WTC11 (cell line): ENCODE data around the gene FHIP1B. TPM values are rescaled to one million over a fixed set of nuclear protein-coding genes. Genes with fewer than 3 reads are reported as not detected.

Experiments used
- ATAC-seq: fragments of 200-7000 bp; cut with Tn5 transposase; 2 replicates; pipeline ENCODE4 v1.10.0; 2021; ENCODE audit warnings: mild to moderate bottlenecking, moderate library complexity
- CTCF ChIA-PET: fragments of 300-600 bp; sonication (Branson Sonifier 250); formaldehyde crosslinking; loops from one replicate; lab custom pipeline; 2021; ENCODE audit warnings: antibody characterized with exemption; lab: Charles Lee
- POLR2A ChIA-PET: fragments of 350-600 bp; sonication (Branson Sonifier 250); formaldehyde crosslinking; loops from one replicate; lab custom pipeline; 2021; ENCODE audit warnings: antibody characterized with exemption; lab: Charles Lee
- DNase-seq: peaks from one replicate; pipeline ENCODE4 v3.0.0; 2021; ENCODE audit warnings: low spot score
- H3K27ac Mint-ChIP-seq: 2 replicates; pipeline ENCODE4 v1.8.0; 2021; ENCODE audit warnings: mixed read lengths
- H3K27me3 Mint-ChIP-seq: 2 replicates; pipeline ENCODE4 v1.8.0; 2021; ENCODE audit warnings: low read depth, mild to moderate bottlenecking, moderate library complexity, mixed read lengths
- H3K36me3 Mint-ChIP-seq: 2 replicates; pipeline ENCODE4 v1.8.0; 2021; ENCODE audit warnings: mixed read lengths
- H3K4me1 Mint-ChIP-seq: 2 replicates; pipeline ENCODE4 v1.8.0; 2022; ENCODE audit warnings: mixed read lengths
- H3K4me3 Mint-ChIP-seq: 2 replicates; pipeline ENCODE4 v1.8.0; 2021; ENCODE audit warnings: mild to moderate bottlenecking, moderate library complexity, mixed read lengths
- H3K9me3 Mint-ChIP-seq: 2 replicates; pipeline ENCODE4 v1.8.0; 2021; ENCODE audit warnings: mixed read lengths
- ATF3 ChIP-seq: sonication (generic); formaldehyde crosslinking; conservative IDR thresholded peaks from 2 replicates; pipeline ENCODE4 v1.8.1; 2022; ENCODE audit warnings: mild to moderate bottlenecking, missing genetic modification reagents
- CBFB ChIP-seq: sonication (generic); formaldehyde crosslinking; IDR thresholded peaks from 2 replicates; pipeline ENCODE4 v1.8.1; 2022; ENCODE audit warnings: mild to moderate bottlenecking, low read depth, missing genetic modification reagents
- CDX4 ChIP-seq: fragments of 250-450 bp; sonication (Bioruptor Pico); IDR thresholded peaks from 2 replicates; pipeline ENCODE4 v1.9.0; 2021; ENCODE audit warnings: moderate library complexity, mild to moderate bottlenecking, inconsistent platforms, borderline replicate concordance
- EMX1 ChIP-seq: fragments of 250-450 bp; sonication (Bioruptor Pico); IDR thresholded peaks from 2 replicates; pipeline ENCODE4 v1.8.0; 2021; ENCODE audit warnings: mild to moderate bottlenecking
- ERG ChIP-seq: fragments of 250-450 bp; sonication (Bioruptor Pico); IDR thresholded peaks from 2 replicates; pipeline ENCODE4 v1.8.0; 2021; ENCODE audit warnings: mild to moderate bottlenecking
- ETV6 ChIP-seq: sonication (generic); formaldehyde crosslinking; IDR thresholded peaks from 2 replicates; pipeline ENCODE4 v1.8.1; 2022; ENCODE audit warnings: mild to moderate bottlenecking, missing genetic modification reagents
- FOXP1 ChIP-seq: sonication (generic); formaldehyde crosslinking; IDR thresholded peaks from 2 replicates; pipeline ENCODE4 v1.8.0; 2022; ENCODE audit warnings: missing genetic modification reagents, mild to moderate bottlenecking, moderate library complexity, borderline replicate concordance
- JAZF1 ChIP-seq: fragments of 250-450 bp; sonication (Bioruptor Pico); IDR thresholded peaks from 2 replicates; pipeline ENCODE4 v1.9.0; 2021; ENCODE audit warnings: moderate library complexity, mild to moderate bottlenecking, inconsistent platforms
- MXD4 ChIP-seq: fragments of 250-450 bp; sonication (Bioruptor Pico); IDR thresholded peaks from 2 replicates; pipeline ENCODE4 v1.8.0; 2021; ENCODE audit warnings: mild to moderate bottlenecking, moderate library complexity, borderline replicate concordance
- NFYB ChIP-seq: sonication (generic); formaldehyde crosslinking; conservative IDR thresholded peaks from 2 replicates; pipeline ENCODE4 v1.8.0; 2022; ENCODE audit warnings: low read depth, missing genetic modification reagents
- PREB ChIP-seq: sonication (generic); formaldehyde crosslinking; IDR thresholded peaks from 2 replicates; pipeline ENCODE4 v1.8.1; 2022; ENCODE audit warnings: mild to moderate bottlenecking, missing genetic modification reagents, moderate library complexity, borderline replicate concordance
- PRRX2 ChIP-seq: fragments of 250-450 bp; sonication (Bioruptor Pico); IDR thresholded peaks from 2 replicates; pipeline ENCODE4 v1.8.0; 2021; ENCODE audit warnings: mild to moderate bottlenecking
- SOX15 ChIP-seq: fragments of 250-450 bp; sonication (Bioruptor Pico); IDR thresholded peaks from 2 replicates; pipeline ENCODE4 v1.9.0; 2021; ENCODE audit warnings: mild to moderate bottlenecking
- SP1 ChIP-seq: sonication (generic); formaldehyde crosslinking; conservative IDR thresholded peaks from 2 replicates; pipeline ENCODE4 v1.8.1; 2022; ENCODE audit warnings: missing genetic modification reagents
- TEAD4 ChIP-seq: sonication (generic); formaldehyde crosslinking; IDR thresholded peaks from 2 replicates; pipeline ENCODE4 v1.8.0; 2022; ENCODE audit warnings: mild to moderate bottlenecking, missing genetic modification reagents
- TP53 ChIP-seq: sonication (generic); formaldehyde crosslinking; IDR thresholded peaks from 2 replicates; pipeline ENCODE4 v1.8.1; 2023; ENCODE audit warnings: mild to moderate bottlenecking, missing genetic modification reagents
- ZBTB21 ChIP-seq: sonication (generic); formaldehyde crosslinking; IDR thresholded peaks from 2 replicates; pipeline ENCODE4 v1.8.1; 2023; ENCODE audit warnings: mild to moderate bottlenecking, missing genetic modification reagents, borderline replicate concordance
- ZNF121 ChIP-seq: sonication (generic); formaldehyde crosslinking; IDR thresholded peaks from 2 replicates; pipeline ENCODE4 v1.8.0; 2023; ENCODE audit warnings: missing genetic modification reagents
- ZNF396 ChIP-seq: fragments of 250-450 bp; sonication (Bioruptor Pico); IDR thresholded peaks from 2 replicates; pipeline ENCODE4 v1.8.0; 2021; ENCODE audit warnings: mild to moderate bottlenecking, moderate library complexity, borderline replicate concordance
- ZNF416 ChIP-seq: fragments of 250-450 bp; sonication (Bioruptor Pico); IDR thresholded peaks from 2 replicates; pipeline ENCODE4 v1.9.0; 2021; ENCODE audit warnings: mild to moderate bottlenecking, inconsistent platforms
- ZNF671 ChIP-seq: fragments of 250-450 bp; sonication (Bioruptor Pico); IDR thresholded peaks from 2 replicates; pipeline ENCODE4 v1.8.0; 2021; ENCODE audit warnings: mild to moderate bottlenecking
- total RNA-seq: library from RNA; stranded (reverse); gene quantifications from 3 replicates; pipeline ENCODE4 v1.2.3, GENCODE V29; 2021
- TF ChIP-seq, protein P1 (sequence below): sonication (generic); formaldehyde crosslinking; IDR thresholded peaks from 2 replicates; pipeline ENCODE4 v1.8.0; 2022; ENCODE audit warnings: missing genetic modification reagents
- TF ChIP-seq, protein P2 (sequence below): sonication (generic); formaldehyde crosslinking; IDR thresholded peaks from 2 replicates; pipeline ENCODE4 v1.8.0; 2022; ENCODE audit warnings: mild to moderate bottlenecking, missing genetic modification reagents
- TF ChIP-seq, protein P3 (sequence below): sonication (generic); formaldehyde crosslinking; conservative IDR thresholded peaks from 2 replicates; pipeline ENCODE4 v1.8.1; 2023; ENCODE audit warnings: mild to moderate bottlenecking, low read depth, missing genetic modification reagents, moderate library complexity

FHIP1B gene
- total RNA-seq, 1 experiment from 2014 or later = 24.8 TPM

GRCh38 chr11:6233984-6234386 lies 451 bp downstream of the FHIP1B start:
- TF ChIP-seq, protein P1, sequence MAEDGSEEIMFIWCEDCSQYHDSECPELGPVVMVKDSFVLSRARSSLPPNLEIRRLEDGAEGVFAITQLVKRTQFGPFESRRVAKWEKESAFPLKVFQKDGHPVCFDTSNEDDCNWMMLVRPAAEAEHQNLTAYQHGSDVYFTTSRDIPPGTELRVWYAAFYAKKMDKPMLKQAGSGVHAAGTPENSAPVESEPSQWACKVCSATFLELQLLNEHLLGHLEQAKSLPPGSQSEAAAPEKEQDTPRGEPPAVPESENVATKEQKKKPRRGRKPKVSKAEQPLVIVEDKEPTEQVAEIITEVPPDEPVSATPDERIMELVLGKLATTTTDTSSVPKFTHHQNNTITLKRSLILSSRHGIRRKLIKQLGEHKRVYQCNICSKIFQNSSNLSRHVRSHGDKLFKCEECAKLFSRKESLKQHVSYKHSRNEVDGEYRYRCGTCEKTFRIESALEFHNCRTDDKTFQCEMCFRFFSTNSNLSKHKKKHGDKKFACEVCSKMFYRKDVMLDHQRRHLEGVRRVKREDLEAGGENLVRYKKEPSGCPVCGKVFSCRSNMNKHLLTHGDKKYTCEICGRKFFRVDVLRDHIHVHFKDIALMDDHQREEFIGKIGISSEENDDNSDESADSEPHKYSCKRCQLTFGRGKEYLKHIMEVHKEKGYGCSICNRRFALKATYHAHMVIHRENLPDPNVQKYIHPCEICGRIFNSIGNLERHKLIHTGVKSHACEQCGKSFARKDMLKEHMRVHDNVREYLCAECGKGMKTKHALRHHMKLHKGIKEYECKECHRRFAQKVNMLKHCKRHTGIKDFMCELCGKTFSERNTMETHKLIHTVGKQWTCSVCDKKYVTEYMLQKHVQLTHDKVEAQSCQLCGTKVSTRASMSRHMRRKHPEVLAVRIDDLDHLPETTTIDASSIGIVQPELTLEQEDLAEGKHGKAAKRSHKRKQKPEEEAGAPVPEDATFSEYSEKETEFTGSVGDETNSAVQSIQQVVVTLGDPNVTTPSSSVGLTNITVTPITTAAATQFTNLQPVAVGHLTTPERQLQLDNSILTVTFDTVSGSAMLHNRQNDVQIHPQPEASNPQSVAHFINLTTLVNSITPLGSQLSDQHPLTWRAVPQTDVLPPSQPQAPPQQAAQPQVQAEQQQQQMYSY (CRISPR knock-in tag) = no peak
- TF ChIP-seq ATF3 (no peak), TP53 (CRISPR knock-in tag) (no peak), CBFB (CRISPR knock-in tag) (no peak), NFYB (CRISPR knock-in tag) (no peak), PRRX2 (CRISPR knock-in tag) (no peak), ZNF671 (CRISPR knock-in tag) (no peak), ETV6 (CRISPR knock-in tag) (no peak), ERG (no peak), TEAD4 (no peak), ZNF416 (CRISPR knock-in tag) (no peak), PREB (CRISPR knock-in tag) (no peak), ZNF396 (CRISPR knock-in tag) (no peak), ZNF121 (CRISPR knock-in tag) (no peak), FOXP1 (CRISPR knock-in tag) (no peak), MXD4 (CRISPR knock-in tag) (no peak), ZBTB21 (no peak)
- POLR2A ChIA-PET = interaction anchor here (0.5 kb wide), 1 partner anchor 186 kb away, joined by 3 read pairs; no protein-coding TSS in a partner anchor
- DNase-seq (no peak), ATAC-seq (no peak)
- Mint-ChIP-seq H3K4me1 (peaks cover 13% of the 10 kb centered on the region), H3K36me3 (no peaks in the 10 kb centered on the region), H3K4me3 (peak overlapping the region; percentile 100), H3K9me3 (no peaks in the 10 kb centered on the region), H3K27ac (peak overlapping the region; percentile 94), H3K27me3 (no peaks in the 10 kb centered on the region)
- CTCF ChIA-PET = interaction anchor here (0.5 to 4.5 kb wide), 14 partner anchors 17 to 242 kb away, joined by 3 to 39 read pairs (median 5); partner anchors contain the start of genes CAVIN3 and SMPD1

GRCh38 chr11:6232899-6233298 lies 1.5 kb downstream of the FHIP1B start:
- ATAC-seq (no peak), DNase-seq (no peak)
- H3K36me3 Mint-ChIP-seq = no peaks in the 10 kb centered on the region
- no peak overlapping the region for H3K27ac Mint-ChIP-seq
- H3K27me3 Mint-ChIP-seq = no peaks in the 10 kb centered on the region
- POLR2A ChIA-PET = no interaction called here
- no peaks in the 10 kb centered on the region for H3K9me3 Mint-ChIP-seq
- H3K4me3 Mint-ChIP-seq = peak overlapping the region; percentile 100
- CTCF ChIA-PET = interaction anchor here (1.0 kb wide), 1 partner anchor 121 kb away, joined by 3 read pairs; no protein-coding TSS in a partner anchor
- peaks cover 13% of the 10 kb centered on the region for H3K4me1 Mint-ChIP-seq
- no peak for TF ChIP-seq EMX1 (CRISPR knock-in tag)
- TF ChIP-seq CDX4 (CRISPR knock-in tag) = no peak
- no peak for TF ChIP-seq TEAD4
- TF ChIP-seq, protein P2, sequence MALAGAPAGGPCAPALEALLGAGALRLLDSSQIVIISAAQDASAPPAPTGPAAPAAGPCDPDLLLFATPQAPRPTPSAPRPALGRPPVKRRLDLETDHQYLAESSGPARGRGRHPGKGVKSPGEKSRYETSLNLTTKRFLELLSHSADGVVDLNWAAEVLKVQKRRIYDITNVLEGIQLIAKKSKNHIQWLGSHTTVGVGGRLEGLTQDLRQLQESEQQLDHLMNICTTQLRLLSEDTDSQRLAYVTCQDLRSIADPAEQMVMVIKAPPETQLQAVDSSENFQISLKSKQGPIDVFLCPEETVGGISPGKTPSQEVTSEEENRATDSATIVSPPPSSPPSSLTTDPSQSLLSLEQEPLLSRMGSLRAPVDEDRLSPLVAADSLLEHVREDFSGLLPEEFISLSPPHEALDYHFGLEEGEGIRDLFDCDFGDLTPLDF (CRISPR knock-in tag) = no peak
- TF ChIP-seq FOXP1 (CRISPR knock-in tag) = no peak
- TF ChIP-seq SOX15 = no peak
- no peak for TF ChIP-seq JAZF1 (CRISPR knock-in tag)
- TF ChIP-seq PRRX2 (CRISPR knock-in tag) = no peak
- TF ChIP-seq SP1 (CRISPR knock-in tag) = no peak
- no peak for TF ChIP-seq ETV6 (CRISPR knock-in tag)
- TF ChIP-seq, protein P3, sequence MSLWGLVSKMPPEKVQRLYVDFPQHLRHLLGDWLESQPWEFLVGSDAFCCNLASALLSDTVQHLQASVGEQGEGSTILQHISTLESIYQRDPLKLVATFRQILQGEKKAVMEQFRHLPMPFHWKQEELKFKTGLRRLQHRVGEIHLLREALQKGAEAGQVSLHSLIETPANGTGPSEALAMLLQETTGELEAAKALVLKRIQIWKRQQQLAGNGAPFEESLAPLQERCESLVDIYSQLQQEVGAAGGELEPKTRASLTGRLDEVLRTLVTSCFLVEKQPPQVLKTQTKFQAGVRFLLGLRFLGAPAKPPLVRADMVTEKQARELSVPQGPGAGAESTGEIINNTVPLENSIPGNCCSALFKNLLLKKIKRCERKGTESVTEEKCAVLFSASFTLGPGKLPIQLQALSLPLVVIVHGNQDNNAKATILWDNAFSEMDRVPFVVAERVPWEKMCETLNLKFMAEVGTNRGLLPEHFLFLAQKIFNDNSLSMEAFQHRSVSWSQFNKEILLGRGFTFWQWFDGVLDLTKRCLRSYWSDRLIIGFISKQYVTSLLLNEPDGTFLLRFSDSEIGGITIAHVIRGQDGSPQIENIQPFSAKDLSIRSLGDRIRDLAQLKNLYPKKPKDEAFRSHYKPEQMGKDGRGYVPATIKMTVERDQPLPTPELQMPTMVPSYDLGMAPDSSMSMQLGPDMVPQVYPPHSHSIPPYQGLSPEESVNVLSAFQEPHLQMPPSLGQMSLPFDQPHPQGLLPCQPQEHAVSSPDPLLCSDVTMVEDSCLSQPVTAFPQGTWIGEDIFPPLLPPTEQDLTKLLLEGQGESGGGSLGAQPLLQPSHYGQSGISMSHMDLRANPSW (CRISPR knock-in tag) = no peak
